ENCODE data around the gene TRMT112. TPM values are rescaled to one million over a fixed set of nuclear protein-coding genes. Genes with fewer than 3 reads are reported as not detected.
A peak's percentile ranks its signal among the peaks of the same experiment; 100 is the strongest.
"Not testable (repeated sequence)": the region's sequence is repeated elsewhere in the genome, so short reads cannot be mapped to it uniquely, and the experiment has no call there.

Gene TRMT112
- total RNA-seq, 1 experiment from 2014 or later, result 494 TPM

- DNase-seq (ENCODE audit: low read depth), result peak; percentile 94
These were observed 804 bp upstream of the TRMT112 start, which contains the start of gene PRDX5 for GRCh38 chr11:64317961-64318765. PRDX5 (plus strand) TSS chr11:64318121; CDS start chr11:64318216, 95 bp downstream.

GRCh38 chr11:64316672-64317324 is 561 bp downstream of the TRMT112 start:
- in situ Hi-C loops (cut with HindIII; ENCODE audit: low pct_unique_long_range_greater_than_20kb, low sequenced_read_pairs), result no loop called here
- DNase-seq (ENCODE audit: low read depth), result no peak

More at GRCh38 chr11:64317961-64318765, 804 bp upstream of the TRMT112 start, which contains the start of gene PRDX5:
- in situ Hi-C loops (cut with HindIII; ENCODE audit: low pct_unique_long_range_greater_than_20kb, low sequenced_read_pairs), result no loop called here

GRCh38 chr11:64315667-64316526 is 1.5 kb downstream of the TRMT112 start:
- in situ Hi-C loops (cut with HindIII; ENCODE audit: low pct_unique_long_range_greater_than_20kb, low sequenced_read_pairs); DNase-seq (ENCODE audit: low read depth): not testable (repeated sequence)

- in situ Hi-C loops (cut with HindIII; ENCODE audit: low pct_unique_long_range_greater_than_20kb, low sequenced_read_pairs), result no loop called here
- no peak for DNase-seq (ENCODE audit: low read depth)
These were observed 2.4 kb downstream of the TRMT112 start for GRCh38 chr11:64314805-64315561.

- no peak for DNase-seq (ENCODE audit: low read depth)
- in situ Hi-C loops (cut with HindIII; ENCODE audit: low pct_unique_long_range_greater_than_20kb, low sequenced_read_pairs), result no loop called here
These were observed 3.1 kb downstream of the TRMT112 start for GRCh38 chr11:64314146-64314804.

- in situ Hi-C loops (cut with HindIII; ENCODE audit: low pct_unique_long_range_greater_than_20kb, low sequenced_read_pairs), result no loop called here
- DNase-seq (ENCODE audit: low read depth), result no peak
These were observed 3.7 kb downstream of the TRMT112 start for GRCh38 chr11:64313491-64314145.

- DNase-seq (ENCODE audit: low read depth), result no peak
- in situ Hi-C loops (cut with HindIII; ENCODE audit: low pct_unique_long_range_greater_than_20kb, low sequenced_read_pairs), result no loop called here
These were observed 4.4 kb downstream of the TRMT112 start for GRCh38 chr11:64312947-64313346.

GRCh38 chr11:64307795-64308194 is 9.6 kb downstream of the TRMT112 start:
- DNase-seq (ENCODE audit: low read depth); in situ Hi-C loops (cut with HindIII; ENCODE audit: low pct_unique_long_range_greater_than_20kb, low sequenced_read_pairs): not testable (repeated sequence)

GRCh38 chr11:64306876-64307622 is 10.3 kb downstream of the TRMT112 start:
- DNase-seq (ENCODE audit: low read depth), result no peak
- in situ Hi-C loops (cut with HindIII; ENCODE audit: low pct_unique_long_range_greater_than_20kb, low sequenced_read_pairs), result no loop called here

- DNase-seq (ENCODE audit: low read depth), result no peak
- in situ Hi-C loops (cut with HindIII; ENCODE audit: low pct_unique_long_range_greater_than_20kb, low sequenced_read_pairs), result no loop called here
These were observed 10.8 kb downstream of the TRMT112 start for GRCh38 chr11:64306563-64306875.

GRCh38 chr11:64305691-64306562 is 11.4 kb downstream of the TRMT112 start:
- in situ Hi-C loops (cut with HindIII; ENCODE audit: low pct_unique_long_range_greater_than_20kb, low sequenced_read_pairs), result no loop called here
- DNase-seq (ENCODE audit: low read depth), result peak; percentile 55

- in situ Hi-C loops (cut with HindIII; ENCODE audit: low pct_unique_long_range_greater_than_20kb, low sequenced_read_pairs), result no loop called here
- DNase-seq (ENCODE audit: low read depth), result peak; percentile 97
These were observed 12.2 kb downstream of the TRMT112 start, which contains the start of gene ESRRA for GRCh38 chr11:64305075-64305690. ESRRA (plus strand) TSS chr11:64305524; CDS start chr11:64307180, 1,656 bp downstream.

- in situ Hi-C loops (cut with HindIII; ENCODE audit: low pct_unique_long_range_greater_than_20kb, low sequenced_read_pairs), result no loop called here
- peak; percentile 80 for DNase-seq (ENCODE audit: low read depth)
These were observed 12.9 kb downstream of the TRMT112 start for GRCh38 chr11:64304316-64305072.

GRCh38 chr11:64304032-64304315 is 13.4 kb downstream of the TRMT112 start:
- in situ Hi-C loops (cut with HindIII; ENCODE audit: low pct_unique_long_range_greater_than_20kb, low sequenced_read_pairs), result no loop called here
- DNase-seq (ENCODE audit: low read depth), result no peak

Measured in Caki2 (cell line).